Endothelial cell of umbilical vein (primary cell): ENCODE results near the gene MIS18A. TPM values are rescaled to one million over a fixed set of nuclear protein-coding genes. Genes with fewer than 3 reads are reported as not detected.

Experiments used
- BruUV-seq: library from RNA; stranded (reverse); fragments of 400-500 nt; replicated peaks from 2 replicates; lab custom pipeline; 2021; lab: Mats Ljungman, UMichigan
- CTCF ChIA-PET: fragments of 300-600, 350-600 bp; sonication (Branson Sonifier 250); formaldehyde crosslinking; loops from one replicate; lab custom pipeline; 2021; ENCODE audit warnings: antibody characterized with exemption, inconsistent platforms; lab: Charles Lee
- POLR2A ChIA-PET: fragments of 300-600, 350-600 bp; sonication (Branson Sonifier 250); formaldehyde crosslinking; loops from one replicate; lab custom pipeline; 2021; ENCODE audit warnings: antibody characterized with exemption, inconsistent platforms; lab: Charles Lee
- DNase-seq: peaks from one replicate; pipeline ENCODE4 v3.0.0-alpha.2; 2011; ENCODE audit warnings: low read depth, low spot score
- FAIRE-seq: peaks from 2 replicates; lab custom pipeline; 2011; peaks lifted over from hg19 to GRCh38; lab: Jason Lieb, UNC
- H2AFZ ChIP-seq: 2 replicates; pipeline ENCODE4 v1.6.0; 2012; ENCODE audit warnings: low read depth, low read length, control low read depth, inconsistent platforms
- H3K27ac ChIP-seq: 2 replicates; pipeline ENCODE4 v1.5.1; 2011; ENCODE audit warnings: low read depth, mild to moderate bottlenecking, control low read depth, low read length, moderate library complexity; ENCODE audit not compliant: insufficient read depth
- H3K27me3 ChIP-seq, 2 experiments: 2 replicates each; pipeline versions ENCODE4 v1.6.0 to v1.6.1; 2011; ENCODE audit warnings: low read length in 2 of 2, mixed read lengths in 1 of 2; ENCODE audit not compliant: control insufficient read depth in 2 of 2, insufficient read depth in 2 of 2
- H3K36me3 ChIP-seq, 2 experiments: 2 replicates in 1 of 2; 3 replicates in 1 of 2; pipeline ENCODE4 v1.5.1; 2011; ENCODE audit warnings: low read length in 2 of 2, mild to moderate bottlenecking in 1 of 2, moderate library complexity in 1 of 2; ENCODE audit not compliant: control insufficient read depth in 2 of 2, insufficient read depth in 2 of 2; ENCODE audit errors: extremely low read depth in 1 of 2
- H3K4me1 ChIP-seq: 3 replicates; pipeline ENCODE4 v1.5.1; 2011; ENCODE audit warnings: mild to moderate bottlenecking, low read length; ENCODE audit not compliant: control insufficient read depth, insufficient read depth; ENCODE audit errors: extremely low read depth
- H3K4me2 ChIP-seq: 2 replicates; pipeline ENCODE4 v1.6.1; 2011; ENCODE audit warnings: low read length, control low read depth, mixed read lengths; ENCODE audit not compliant: insufficient read depth
- H3K4me3 ChIP-seq, 3 experiments: fragments of 200-600 bp in 1 of 3; sonication (generic), shearing (Covaris generic) in 1 of 3; replicated peaks in 1 of 3; 2 replicates each; pipeline ENCODE4 v1.5.1; 2011 to 2016; ENCODE audit warnings: control low read depth in 3 of 3, low read length in 3 of 3, mild to moderate bottlenecking in 2 of 3, inconsistent platforms in 1 of 3, low read depth in 1 of 3, moderate library complexity in 1 of 3; ENCODE audit not compliant: insufficient read depth in 1 of 3
- H3K79me2 ChIP-seq: 2 replicates; pipeline ENCODE4 v1.6.0; 2012; ENCODE audit warnings: low read length, inconsistent platforms; ENCODE audit not compliant: control insufficient read depth, insufficient read depth
- H3K9ac ChIP-seq: replicated peaks from 2 replicates; pipeline ENCODE3; 2011; ENCODE audit warnings: low read length, control low read depth; ENCODE audit not compliant: insufficient read depth; ENCODE audit errors: extremely low read depth
- H3K9me1 ChIP-seq: replicated peaks from 3 replicates; pipeline ENCODE4 v1.6.0; 2011; ENCODE audit warnings: mild to moderate bottlenecking, low read length; ENCODE audit not compliant: control insufficient read depth, insufficient read depth; ENCODE audit errors: extremely low read depth
- H3K9me3 ChIP-seq: replicated peaks from 2 replicates; pipeline ENCODE4 v1.5.1; 2012; ENCODE audit warnings: low read length, inconsistent platforms; ENCODE audit not compliant: control insufficient read depth, insufficient read depth
- H4K20me1 ChIP-seq: replicated peaks from 2 replicates; pipeline ENCODE3; 2011; ENCODE audit warnings: mild to moderate bottlenecking, low read length; ENCODE audit not compliant: control insufficient read depth, insufficient read depth; ENCODE audit errors: extremely low read depth
- CTCF ChIP-seq, 2 donors: IDR thresholded peaks; 1 replicate in 1 of 2; 2 replicates in 1 of 2; pipeline ENCODE4 v1.5.1; 2011; ENCODE audit warnings: low read length in 2 of 2, mild to moderate bottlenecking in 2 of 2, moderate library complexity in 2 of 2, control low read depth in 1 of 2, inconsistent platforms in 1 of 2, low read depth in 1 of 2; ENCODE audit not compliant: insufficient read depth in 1 of 2; ENCODE audit errors: extremely low read depth in 1 of 2
- EZH2 ChIP-seq: IDR thresholded peaks from 2 replicates; pipeline ENCODE4 v1.6.1; 2012; ENCODE audit warnings: borderline replicate concordance, low read depth, mild to moderate bottlenecking, moderate library complexity, low read length, inconsistent platforms; ENCODE audit not compliant: severe bottlenecking
- FOS ChIP-seq: IDR thresholded peaks from 2 replicates; pipeline ENCODE4 v1.6.1; 2011; ENCODE audit warnings: mild to moderate bottlenecking, low read length, moderate library complexity, borderline replicate concordance; ENCODE audit not compliant: insufficient read depth
- GATA2 ChIP-seq: IDR thresholded peaks from 2 replicates; pipeline ENCODE4 v1.7.0; 2011; ENCODE audit warnings: low read depth, mild to moderate bottlenecking, moderate library complexity, mixed read lengths, low read length; ENCODE audit not compliant: insufficient read length, insufficient read depth
- JUN ChIP-seq: IDR thresholded peaks from 2 replicates; pipeline ENCODE4 v1.6.1; 2011; ENCODE audit warnings: borderline replicate concordance, low read depth; ENCODE audit not compliant: insufficient read length, insufficient read depth
- MAX ChIP-seq: IDR thresholded peaks from 2 replicates; pipeline ENCODE4 v1.6.1; 2011; ENCODE audit not compliant: insufficient read depth, insufficient read length
- MYC ChIP-seq: IDR thresholded peaks from one replicate; pipeline ENCODE4 v1.6.1; 2011; ENCODE audit warnings: mild to moderate bottlenecking, low read depth, low read length
- POLR2A ChIP-seq: IDR thresholded peaks from 2 replicates; pipeline ENCODE4 v1.6.1; 2012; ENCODE audit warnings: low read depth, mild to moderate bottlenecking, control low read depth, low read length
- POLR2AphosphoS5 ChIP-seq: IDR thresholded peaks from 2 replicates; pipeline ENCODE4 v1.6.1; 2012; ENCODE audit warnings: low read depth, mild to moderate bottlenecking, control low read depth, low read length, moderate library complexity; ENCODE audit not compliant: insufficient read depth
- dilution Hi-C: fragments of 300-500 bp; cut with MboI; formaldehyde crosslinking; loops from one replicate; pipeline ENCODE4 v1.15.0; 2019; ENCODE audit warnings: low sequenced_read_pairs; ENCODE audit not compliant: extremely low pct_ligation_motif_present
- intact Hi-C: fragments of 100-400 bp; cut with micrococcal nuclease; formaldehyde crosslinking; loops from one replicate; pipeline ENCODE4 v1.10.0; 2022
- polyA plus RNA-seq, 4 experiments: library from polyadenylated mRNA; depleted of rRNA in 3 of 4; stranded (reverse) in 3 of 4; unstranded in 1 of 4; fragments of >200 nt; gene quantifications; 2 replicates each; pipeline versions ENCODE4 v1.2.1 to v1.2.3, GENCODE V29; 2011 to 2012; ENCODE audit warnings: missing spikeins in 1 of 4
- total RNA-seq: library from RNA; stranded (reverse); gene quantifications from 2 replicates; pipeline ENCODE4 v1.2.3, GENCODE V29; 2021

The MIS18A gene
- total and polyA plus RNA-seq, 2 donors (not counting 3 experiments of a cell fraction or from before 2014, with no cell fraction given), result 7.9 to 19.7 TPM

- DNase-seq (no peak), FAIRE-seq (no peak)
- Histone ChIP-seq H3K36me3 (no peaks in the 10 kb centered on the region), H3K27me3 (no peaks in the 10 kb centered on the region), H3K4me3 (no peak overlapping the region), H3K9me3 (no peaks in the 10 kb centered on the region), H3K4me1 (no peaks in the 10 kb centered on the region), H3K27ac (no peak overlapping the region), H4K20me1 (no peaks in the 10 kb centered on the region), H3K4me2 (no peak overlapping the region), H3K9ac (no peak overlapping the region), H3K9me1 (no peaks in the 10 kb centered on the region), H3K79me2 (no peaks in the 10 kb centered on the region), H2AFZ (no peak overlapping the region)
- ChIA-PET CTCF (interaction anchor here (0.6 kb wide), 1 partner anchor 486 kb away, joined by 3 read pairs; no protein-coding TSS in a partner anchor), POLR2A (no interaction called here)
- dilution Hi-C loops, result no loop called here
- intact Hi-C loops, result no loop called here
- no TSS peak for BruUV-seq
- TF ChIP-seq MAX (no peak), MYC (no peak), GATA2 (no peak), POLR2AphosphoS5 (no peak), FOS (no peak), CTCF (IDR thresholded peaks at IDR 0.05; ENCODE audit: extremely low read depth in 1 of 2, insufficient read depth in 1 of 2, low read depth in 1 of 2, low read length in 2 of 2) (no peak), EZH2 (no peak), JUN (no peak), POLR2A (no peak)
Observed at GRCh38 chr21:32300117-32300681, 21.4 kb upstream of the MIS18A start.
